Left lobe of liver (tissue), 2 donors: Measurements from ENCODE around the gene TPPP. TPM values are rescaled to one million over a fixed set of nuclear protein-coding genes. Genes with fewer than 3 reads are reported as not detected.
"Not testable (repeated sequence)": the region's sequence is repeated elsewhere in the genome, so short reads cannot be mapped to it uniquely, and the experiment has no call there.

Experiments
- ATAC-seq: fragments of 200-7000 bp; cut with Tn5 transposase; one replicate; pipeline ENCODE4 v1.9.1; 2020; ENCODE audit warnings: mild to moderate bottlenecking, moderate library complexity
- DNase-seq: peaks from one replicate; pipeline ENCODE4 v3.0.0-alpha.2; 2020; ENCODE audit warnings: low spot score
- total RNA-seq: library from RNA; stranded (reverse); gene quantifications from one replicate; pipeline ENCODE4 v1.2.1, GENCODE V29; 2021
- donor health status: DM: no; HTN: no; CAD: no; lungs with moderate emphysema.
- donor health status: DM: no; HTN: yes; CAD: no.

Gene TPPP
- total RNA-seq, 1 donor from 2014 or later: 4.1 TPM

DNA sequence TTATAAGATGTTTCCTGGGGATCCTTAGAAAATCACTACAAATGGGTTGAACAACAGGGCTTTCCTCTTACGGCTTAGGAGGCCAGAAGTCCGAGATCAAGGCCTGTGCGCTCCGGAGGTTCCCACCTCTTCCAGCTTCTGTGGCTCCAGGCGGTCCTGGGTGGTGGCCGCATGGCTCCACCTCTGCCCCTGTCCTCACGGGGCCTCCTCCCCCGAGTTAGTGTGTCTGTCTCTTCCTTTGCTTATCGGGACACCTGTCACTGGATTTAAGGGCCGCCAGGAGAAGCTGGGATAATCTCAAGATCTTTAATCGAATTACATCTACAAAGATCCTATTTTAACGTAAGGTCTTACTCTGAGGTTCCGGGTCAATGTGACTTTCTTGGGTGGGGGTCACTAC, 2.3 kb upstream of the TPPP start:
- ATAC-seq: not testable (repeated sequence)

DNA sequence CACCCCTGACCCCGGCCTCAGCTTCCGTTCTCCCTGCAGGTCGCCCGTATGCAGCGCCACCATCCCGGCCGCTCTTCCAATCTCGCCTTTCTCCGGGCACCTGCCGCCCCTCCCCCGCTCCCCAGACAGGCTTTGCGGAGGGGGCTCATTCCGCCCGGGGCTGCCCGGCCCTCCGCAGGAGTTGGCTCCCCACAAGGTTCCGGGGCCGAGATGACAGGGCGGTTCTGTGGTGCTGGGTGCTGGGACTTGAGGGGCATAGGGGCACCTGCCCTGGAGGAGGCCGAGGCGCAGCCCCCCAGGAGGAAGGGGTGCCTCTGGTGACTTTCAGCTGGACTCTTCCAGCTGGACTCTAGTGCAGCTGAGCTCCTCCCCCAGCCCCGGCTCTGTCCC, 885 bp upstream of the TPPP start:
- not testable (repeated sequence) for DNase-seq
- peak; percentile 52 for ATAC-seq

More for the DNA sequence above, 2.3 kb upstream of the TPPP start:
- not testable (repeated sequence) for DNase-seq

DNA sequence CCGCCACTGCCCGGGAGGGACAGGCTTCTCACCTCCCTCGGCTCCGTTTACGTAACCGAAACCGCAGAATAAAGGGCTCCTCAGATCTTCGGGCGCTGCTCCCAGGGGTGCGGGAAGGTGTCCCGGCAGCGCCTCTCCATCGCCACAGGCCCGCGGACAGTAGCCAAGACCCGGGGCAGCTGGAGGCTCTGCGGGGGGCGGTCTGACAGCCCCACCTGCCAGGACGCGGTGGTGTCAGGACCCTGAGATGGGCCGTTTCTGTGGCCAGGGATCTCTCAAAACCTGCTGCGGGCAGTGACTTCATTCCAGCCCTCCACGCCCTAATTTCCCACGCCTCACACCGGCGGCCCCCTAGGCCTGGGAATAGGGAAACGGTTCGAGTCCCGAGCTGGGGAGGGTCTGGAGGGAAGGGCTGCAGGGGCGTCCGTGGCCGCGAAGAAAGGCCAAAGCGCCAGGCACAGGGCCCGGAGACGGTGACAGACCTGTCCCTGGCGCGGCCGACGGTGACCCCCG, 567 bp downstream of the TPPP start:
- ATAC-seq: peak; percentile 27
- not testable (repeated sequence) for DNase-seq

GRCh38 chr5:691817-692528, 1.2 kb downstream of the TPPP start:
- no peak for DNase-seq

DNA sequence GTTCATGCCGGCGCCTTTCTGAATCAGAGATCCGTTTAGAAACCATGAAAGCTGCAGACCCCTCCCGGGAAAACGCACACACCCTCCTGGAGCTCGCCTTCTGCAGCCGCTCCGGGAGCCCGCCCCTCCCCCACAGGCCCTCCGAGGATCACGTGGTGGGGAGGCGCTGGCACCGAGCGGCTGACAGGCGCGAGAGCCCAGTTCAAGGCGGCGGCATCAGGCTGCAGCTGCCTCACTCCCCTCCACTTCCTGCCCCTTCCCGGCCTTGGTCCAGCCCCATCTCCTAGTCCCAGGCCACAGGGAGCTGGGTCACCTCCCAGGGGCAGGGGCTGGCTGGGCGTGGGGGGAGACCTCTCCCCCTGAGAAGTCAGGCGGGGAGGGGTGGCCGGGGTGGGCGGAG, 2.1 kb downstream of the TPPP start:
- ATAC-seq (peak; percentile 29), DNase-seq (peak; percentile 12)

More at GRCh38 chr5:691817-692528, 1.2 kb downstream of the TPPP start:
- ATAC-seq: no peak

GRCh38 chr5:690293-690692, 2.9 kb downstream of the TPPP start:
- DNase-seq, ATAC-seq: not testable (repeated sequence)

DNA sequence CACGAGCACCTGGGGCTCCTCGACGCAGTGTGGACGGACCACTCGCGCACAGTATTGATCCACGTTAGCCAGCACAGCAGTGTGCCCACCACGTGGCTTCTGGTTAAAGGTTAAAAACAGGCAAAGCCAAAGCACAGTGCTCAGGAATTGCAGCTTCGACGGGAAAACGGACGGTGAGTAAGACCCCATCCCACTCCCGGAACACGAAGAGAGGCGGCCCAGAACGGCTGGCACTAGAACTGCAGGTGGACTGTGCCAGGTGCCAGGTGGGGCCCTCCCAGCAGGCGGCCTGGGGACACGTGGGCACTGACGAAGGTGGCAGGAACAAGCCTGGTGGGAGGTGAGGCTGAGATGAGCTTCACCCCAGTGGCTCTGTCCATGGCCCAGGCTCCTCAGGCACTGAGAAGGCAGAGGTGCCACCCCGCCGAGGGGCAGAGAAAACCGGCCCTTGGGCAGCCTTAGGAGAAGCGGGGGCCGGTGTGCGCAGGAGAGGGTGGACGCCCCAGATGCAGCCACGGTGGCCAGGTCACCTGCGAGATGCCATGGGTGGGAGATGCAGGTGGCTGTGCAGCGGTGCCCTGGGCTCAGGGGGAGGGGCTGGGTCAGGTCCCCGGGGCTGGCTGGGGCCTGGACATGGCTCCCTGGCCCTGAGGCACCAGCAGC, 4.7 kb downstream of the TPPP start:
- ATAC-seq: not testable (repeated sequence)
- peak; percentile 38 for DNase-seq

DNA sequence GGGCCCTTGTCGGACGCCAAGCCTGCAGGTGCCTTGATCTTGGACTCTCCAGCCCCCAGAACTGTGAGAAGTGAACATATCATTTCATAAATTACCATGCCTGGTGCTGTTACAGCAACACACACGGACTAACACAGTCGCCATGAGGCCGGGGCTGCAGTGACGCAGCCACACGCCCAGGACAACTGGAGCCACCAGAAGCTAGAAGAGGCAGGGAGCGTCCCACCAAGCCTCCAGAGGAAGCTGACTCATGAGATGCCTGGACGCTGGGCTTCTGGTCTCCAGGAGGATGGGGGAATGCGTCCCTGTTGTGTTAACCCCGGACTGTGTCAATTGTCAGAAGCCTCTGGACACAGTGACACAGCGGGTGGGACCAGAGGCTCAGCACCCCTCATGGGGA, 6.2 kb downstream of the TPPP start:
- DNase-seq: peak; percentile 10
- ATAC-seq: not testable (repeated sequence)

DNA sequence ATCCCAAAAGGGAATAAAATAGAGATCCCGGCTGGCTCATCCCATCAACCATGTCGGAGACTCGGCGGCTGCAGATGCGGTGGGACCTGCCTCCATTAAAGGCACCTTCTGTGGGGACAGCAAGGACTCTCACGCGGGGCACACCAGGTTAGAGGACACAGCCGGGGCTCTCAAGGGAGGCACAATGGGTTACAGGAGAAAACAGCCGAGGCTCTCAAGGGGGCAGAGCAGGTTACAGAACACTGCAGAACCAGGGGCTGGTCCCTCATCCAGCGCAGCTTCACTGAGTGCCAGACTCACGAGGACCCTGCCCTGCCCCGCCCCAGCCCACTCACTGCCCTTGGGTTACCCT, 7.0 kb downstream of the TPPP start:
- ATAC-seq: not testable (repeated sequence)
- peak; percentile 30 for DNase-seq

- DNase-seq: no peak
Measured at GRCh38 chr5:685262-686171, 7.6 kb downstream of the TPPP start.

DNA sequence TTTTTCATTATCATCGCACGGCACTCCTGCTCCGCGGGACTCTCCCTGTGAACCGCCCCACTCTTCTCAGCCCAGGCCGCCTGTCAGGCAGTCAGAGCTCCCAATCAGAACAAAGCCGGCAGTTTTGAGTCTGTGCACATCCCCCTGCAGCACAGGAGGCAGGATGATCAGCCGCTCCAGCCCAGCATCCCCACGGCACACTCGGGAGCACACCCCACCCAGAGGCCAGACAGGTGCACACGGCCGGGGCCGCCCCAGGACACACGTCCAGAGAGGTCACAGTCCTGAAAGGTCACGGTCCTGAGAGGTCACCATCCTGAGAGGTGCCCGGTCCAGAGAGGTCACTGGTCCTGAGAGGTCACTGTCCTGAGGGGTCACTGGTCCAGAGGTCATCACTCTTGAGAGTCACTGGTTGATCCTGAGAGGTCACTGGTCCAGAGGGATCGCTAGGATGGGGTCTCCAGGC, 8.4 kb downstream of the TPPP start:
- ATAC-seq (peak; percentile 61), DNase-seq (peak; percentile 56)

More at GRCh38 chr5:685262-686171, 7.6 kb downstream of the TPPP start:
- no peak for ATAC-seq

DNA sequence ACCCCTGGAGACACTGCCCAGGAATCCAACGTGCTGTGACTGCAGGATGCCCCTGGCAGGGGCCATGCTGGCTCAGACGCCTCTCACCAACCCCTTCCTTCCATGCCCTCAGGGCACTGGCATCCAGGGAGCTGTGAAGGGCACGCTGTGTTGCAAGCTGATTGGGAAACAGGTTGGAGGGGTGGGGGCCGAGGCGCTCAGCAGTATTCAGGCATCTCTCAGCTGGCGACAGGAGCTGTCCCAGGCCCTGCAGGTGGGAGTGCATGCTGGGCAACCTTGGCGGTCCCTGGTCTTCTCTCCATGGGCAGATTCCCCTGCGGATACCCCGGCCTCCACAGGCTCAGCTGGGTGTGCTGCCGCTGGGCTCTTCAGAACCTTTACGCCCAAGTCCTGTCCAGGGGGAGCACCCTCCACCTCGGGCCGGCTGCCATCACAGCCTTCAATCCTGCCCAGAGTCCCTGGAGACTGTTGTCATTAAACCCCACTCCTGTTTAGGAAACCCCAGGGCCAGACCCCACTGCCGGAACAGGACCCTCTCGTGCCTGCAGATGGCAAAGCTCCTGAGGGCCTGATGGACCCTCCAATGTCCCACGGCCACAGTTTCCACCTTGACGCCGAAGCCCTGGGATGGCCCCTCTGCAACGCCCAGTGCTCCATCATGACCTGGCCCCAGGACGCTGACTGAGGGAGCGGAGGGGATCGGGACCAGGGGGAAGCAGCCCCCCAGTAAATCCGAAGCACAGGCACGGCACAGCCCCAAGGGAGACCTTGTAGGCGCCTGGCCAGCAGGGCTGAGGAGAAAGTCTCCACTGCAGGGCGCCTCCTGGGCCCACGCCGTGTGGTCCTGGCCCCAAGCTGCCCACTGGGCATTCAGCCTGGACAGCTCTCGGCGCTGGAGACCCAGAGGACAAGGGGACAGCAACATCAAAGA, 9.3 kb downstream of the TPPP start:
- ATAC-seq: peak; percentile 76
- peak; percentile 55 for DNase-seq

DNA sequence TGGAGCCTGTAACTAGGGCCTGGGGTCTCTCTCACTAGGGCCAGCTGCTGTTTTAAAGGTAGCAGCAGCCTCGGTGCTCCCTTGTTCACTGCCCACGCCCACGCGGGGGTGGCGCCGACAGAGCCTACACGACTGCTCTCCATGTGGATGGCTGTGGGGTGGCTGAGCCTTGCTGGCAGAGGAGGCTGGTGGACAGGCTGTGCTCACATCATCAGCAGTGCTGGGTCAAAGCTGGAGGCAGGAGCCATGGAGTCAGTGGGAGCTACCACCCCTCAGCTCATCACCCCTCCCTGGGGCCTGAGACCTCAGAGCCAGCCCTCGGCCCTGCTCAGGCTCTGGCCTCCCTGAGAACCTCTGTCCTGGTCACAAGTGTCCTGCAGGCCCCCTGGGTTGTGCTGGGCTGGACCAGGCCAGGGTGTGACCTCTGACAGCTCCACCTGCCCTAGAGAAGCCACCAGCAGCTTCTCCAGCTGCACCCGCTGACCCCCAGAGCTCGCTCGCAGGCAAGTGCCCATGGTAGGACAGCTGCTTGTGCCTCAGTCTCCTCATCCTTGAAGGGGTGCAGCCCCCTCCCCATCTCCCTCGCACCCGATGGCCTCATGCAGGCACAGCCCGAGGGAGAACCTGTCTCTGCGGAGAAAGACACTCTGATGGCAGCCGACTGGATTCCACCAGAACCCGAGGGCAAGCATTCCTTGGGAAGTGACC, 10.3 kb downstream of the TPPP start:
- not testable (repeated sequence) for ATAC-seq
- peak; percentile 41 for DNase-seq

DNA sequence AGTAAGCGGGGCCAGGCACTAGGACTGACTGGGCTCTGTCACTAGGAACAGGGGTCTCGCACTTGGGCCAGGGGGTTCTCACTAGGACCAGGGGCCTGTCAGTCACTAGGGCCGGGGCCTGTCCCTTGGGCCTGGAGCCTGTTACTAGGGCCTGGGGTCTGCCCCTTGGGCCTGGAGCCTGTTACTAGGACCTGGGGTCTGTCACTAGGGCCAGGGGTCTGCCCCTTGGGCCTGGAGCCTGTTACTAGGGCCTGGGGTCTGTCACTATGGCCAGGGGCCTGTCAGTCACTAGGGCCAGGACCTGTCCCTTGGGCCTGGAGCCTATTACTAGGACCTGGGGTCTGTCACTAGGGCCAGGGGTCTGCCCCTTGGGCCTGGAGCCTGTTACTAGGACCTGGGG, 10.9 kb downstream of the TPPP start:
- DNase-seq: peak; percentile 14
- ATAC-seq: not testable (repeated sequence)

GRCh38 chr5:681317-682191, 11.6 kb downstream of the TPPP start:
- ATAC-seq: not testable (repeated sequence)
- peak; percentile 26 for DNase-seq

- peak; percentile 34 for DNase-seq
- not testable (repeated sequence) for ATAC-seq
Measured at GRCh38 chr5:680836-681235, 12.3 kb downstream of the TPPP start.

GRCh38 chr5:680118-680795, 12.9 kb downstream of the TPPP start:
- not testable (repeated sequence) for DNase-seq

More at GRCh38 chr5:680118-680795, 12.9 kb downstream of the TPPP start:
- ATAC-seq: not testable (repeated sequence)
